ENCODE measurements around the gene ALKBH5. TPM values are rescaled to one million over a fixed set of nuclear protein-coding genes. Genes with fewer than 3 reads are reported as not detected.

ALKBH5 gene
- total RNA-seq (2021; ENCODE audit: unreplicated experiment) = 97.8 TPM
- polyA plus RNA-seq (2012) = 50.9 and 54.4 TPM in 2 replicates
- Bru-seq, nascent RNA = percentile 67 among the genes with signal in this experiment
- BruChase-seq, experiment 1, labeled RNA remaining after a 6-hour chase = percentile 93 among the genes with signal in this experiment
- percentile 82 among the genes with signal in this experiment for BruChase-seq, experiment 2, labeled RNA remaining after a 2-hour chase
- long read RNA-seq, transcript ALKBH5-201 (4 exons, 2,748 nt) = major isoform, 426 of 496 reads
- long read RNA-seq, partial matches to known transcripts = 48 of 496 reads
- long read RNA-seq, other reads (novel, unspliced or antisense) = 20 of 496 reads

- H3K4me3 ChIP-seq (replicated peaks in 1 of 2; ENCODE audit: low read depth in 1 of 2, low read length in 2 of 2) = peak within 1 kb of the TSS; percentile 79 to 80
- H3K27ac ChIP-seq (ENCODE audit: low read depth, low read length) = peak within 1 kb of the TSS; percentile 99
- TF ChIP-seq SIN3A (IDR thresholded peaks at IDR 0.05; ENCODE audit: low read depth) (0 out of 2 replicates have a peak, but pooled peaks have one; percentile 19), POLR2AphosphoS5 (IDR thresholded peaks at IDR 0.05; ENCODE audit: low read depth, low read length) (peak; percentile 74), POLR2A (IDR thresholded peaks at IDR 0.05; ENCODE audit: borderline replicate concordance, extremely low read depth, insufficient read depth, insufficient read length) (no peak), SRF (IDR thresholded peaks at IDR 0.05; ENCODE audit: low read depth) (peak; percentile 81), EGR1 (IDR thresholded peaks at IDR 0.05; ENCODE audit: low read depth) (no peak), CEBPB (IDR thresholded peaks at IDR 0.05; ENCODE audit: low read depth) (no peak), YY1 (IDR thresholded peaks at IDR 0.05; ENCODE audit: extremely low read depth, insufficient replicate concordance, low read depth, low read length) (no peak), RAD21 (IDR thresholded peaks at IDR 0.05; ENCODE audit: low read depth) (no peak), EZH2 (IDR thresholded peaks at IDR 0.05) (no peak), ZBTB33 (IDR thresholded peaks at IDR 0.05; ENCODE audit: extremely low read depth, insufficient replicate concordance, low read length) (no peak), MAX (IDR thresholded peaks at IDR 0.05) (no peak), ZNF274 (IDR thresholded peaks at IDR 0.05; ENCODE audit: low read depth, low read length) (no peak), ELF1 (IDR thresholded peaks at IDR 0.05; ENCODE audit: borderline replicate concordance, low read depth) (no peak), SP1 (IDR thresholded peaks at IDR 0.05; ENCODE audit: low read depth) (peak; percentile 98), FOSL1 (IDR thresholded peaks at IDR 0.05; ENCODE audit: low read depth) (no peak)
- TF ChIP-seq, protein P1, sequence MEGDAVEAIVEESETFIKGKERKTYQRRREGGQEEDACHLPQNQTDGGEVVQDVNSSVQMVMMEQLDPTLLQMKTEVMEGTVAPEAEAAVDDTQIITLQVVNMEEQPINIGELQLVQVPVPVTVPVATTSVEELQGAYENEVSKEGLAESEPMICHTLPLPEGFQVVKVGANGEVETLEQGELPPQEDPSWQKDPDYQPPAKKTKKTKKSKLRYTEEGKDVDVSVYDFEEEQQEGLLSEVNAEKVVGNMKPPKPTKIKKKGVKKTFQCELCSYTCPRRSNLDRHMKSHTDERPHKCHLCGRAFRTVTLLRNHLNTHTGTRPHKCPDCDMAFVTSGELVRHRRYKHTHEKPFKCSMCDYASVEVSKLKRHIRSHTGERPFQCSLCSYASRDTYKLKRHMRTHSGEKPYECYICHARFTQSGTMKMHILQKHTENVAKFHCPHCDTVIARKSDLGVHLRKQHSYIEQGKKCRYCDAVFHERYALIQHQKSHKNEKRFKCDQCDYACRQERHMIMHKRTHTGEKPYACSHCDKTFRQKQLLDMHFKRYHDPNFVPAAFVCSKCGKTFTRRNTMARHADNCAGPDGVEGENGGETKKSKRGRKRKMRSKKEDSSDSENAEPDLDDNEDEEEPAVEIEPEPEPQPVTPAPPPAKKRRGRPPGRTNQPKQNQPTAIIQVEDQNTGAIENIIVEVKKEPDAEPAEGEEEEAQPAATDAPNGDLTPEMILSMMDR (IDR thresholded peaks at IDR 0.05 in 2 of 3, conservative IDR thresholded peaks at IDR 0.05 in 1 of 3; ENCODE audit: borderline replicate concordance in 1 of 3, insufficient read depth in 1 of 3, low read depth in 2 of 3, low read length in 2 of 3) = peak in 2 of 3 experiments; percentile 37 to 42; a peak in 3 of 6 replicates
- TF ChIP-seq, protein P2, sequence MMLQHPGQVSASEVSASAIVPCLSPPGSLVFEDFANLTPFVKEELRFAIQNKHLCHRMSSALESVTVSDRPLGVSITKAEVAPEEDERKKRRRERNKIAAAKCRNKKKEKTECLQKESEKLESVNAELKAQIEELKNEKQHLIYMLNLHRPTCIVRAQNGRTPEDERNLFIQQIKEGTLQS (IDR thresholded peaks at IDR 0.05) = no peak
Measured at GRCh38 chr17:18183334-18184142, at the start of gene ALKBH5. ALKBH5 (plus strand) TSS chr17:18183828; CDS start chr17:18184244, 416 bp downstream.

More at GRCh38 chr17:18183334-18184142, at the start of gene ALKBH5:
- Histone ChIP-seq H2AFZ (ENCODE audit: low read depth, low read length, poor library complexity, severe bottlenecking) (peak within 1 kb of the TSS; percentile 79), H3K27me3 (ENCODE audit: insufficient read depth, low read length) (no peaks in the 10 kb centered on the region), H3K4me1 (ENCODE audit: control insufficient read depth in 1 of 2, insufficient read depth in 2 of 2, low read length in 2 of 2) (peaks cover 18 to 39% of the 10 kb centered on the region in 2 experiments), H3K4me2 (ENCODE audit: low read length) (peak within 1 kb of the TSS; percentile 94), H3K79me2 (ENCODE audit: insufficient read depth, low read length) (peaks cover 45% of the 10 kb centered on the region), H3K36me3 (ENCODE audit: control insufficient read depth in 1 of 2, insufficient read depth in 2 of 2, low read length in 2 of 2) (peaks cover 13 to 16% of the 10 kb centered on the region in 2 experiments; a peak in 3 of 4 replicates), H3K9me2 (ENCODE audit: insufficient read depth) (no peaks in the 10 kb centered on the region), H3K9me3 (ENCODE audit: control insufficient read depth in 1 of 2, insufficient read depth in 1 of 2, low read depth in 1 of 2, low read length in 2 of 2) (no peaks in the 10 kb centered on the region), H4K20me1 (ENCODE audit: insufficient read depth) (no peaks in the 10 kb centered on the region), H3K9ac (ENCODE audit: low read length) (peak within 1 kb of the TSS; percentile 87)
- BruUV-seq (replicated peaks) = no TSS peak
- ATAC-seq (peak; percentile 91), DNase-seq (ENCODE audit: low read depth, low spot score) (peak; percentile 99)
- RAD21 ChIA-PET (ENCODE audit: low non-redundant PET in 1 of 2, low total read pairs in 2 of 2, uncharacterized antibody in 2 of 2, unreplicated experiment in 2 of 2) = no interaction called here
- intact Hi-C loops (cut with micrococcal nuclease) = no loop called here
- POLR2A ChIA-PET = interaction anchor here (0.7 to 1.3 kb wide), 5 partner anchors 11 to 835 kb away, joined by 3 to 4 read pairs (median 3); no protein-coding TSS in a partner anchor
- CTCF ChIA-PET = interaction anchor here (1.4 to 2.1 kb wide), 5 partner anchors 25 to 41 kb away, joined by 3 to 7 read pairs (median 3); no protein-coding TSS in a partner anchor
